ENCODE results near the gene RTL5.

- TF ChIP-seq POLR2AphosphoS5 (IDR thresholded peaks at IDR 0.05), result no peak
- TF ChIP-seq CTCF (IDR thresholded peaks at IDR 0.05), result no peak
Measured at GRCh38 chrX:72122621-72123337, 8.9 kb downstream of the RTL5 start.

All from upper lobe of left lung (tissue), 4 donors.